Measurements from ENCODE around the gene CD8B.

- TF ChIP-seq, protein P1, sequence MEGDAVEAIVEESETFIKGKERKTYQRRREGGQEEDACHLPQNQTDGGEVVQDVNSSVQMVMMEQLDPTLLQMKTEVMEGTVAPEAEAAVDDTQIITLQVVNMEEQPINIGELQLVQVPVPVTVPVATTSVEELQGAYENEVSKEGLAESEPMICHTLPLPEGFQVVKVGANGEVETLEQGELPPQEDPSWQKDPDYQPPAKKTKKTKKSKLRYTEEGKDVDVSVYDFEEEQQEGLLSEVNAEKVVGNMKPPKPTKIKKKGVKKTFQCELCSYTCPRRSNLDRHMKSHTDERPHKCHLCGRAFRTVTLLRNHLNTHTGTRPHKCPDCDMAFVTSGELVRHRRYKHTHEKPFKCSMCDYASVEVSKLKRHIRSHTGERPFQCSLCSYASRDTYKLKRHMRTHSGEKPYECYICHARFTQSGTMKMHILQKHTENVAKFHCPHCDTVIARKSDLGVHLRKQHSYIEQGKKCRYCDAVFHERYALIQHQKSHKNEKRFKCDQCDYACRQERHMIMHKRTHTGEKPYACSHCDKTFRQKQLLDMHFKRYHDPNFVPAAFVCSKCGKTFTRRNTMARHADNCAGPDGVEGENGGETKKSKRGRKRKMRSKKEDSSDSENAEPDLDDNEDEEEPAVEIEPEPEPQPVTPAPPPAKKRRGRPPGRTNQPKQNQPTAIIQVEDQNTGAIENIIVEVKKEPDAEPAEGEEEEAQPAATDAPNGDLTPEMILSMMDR (IDR thresholded peaks at IDR 0.05), result no peak
- TF ChIP-seq POLR2A (IDR thresholded peaks at IDR 0.05), result no peak
Observed at GRCh38 chr2:86832334-86833096, 29.2 kb downstream of the CD8B start.

All from esophagus squamous epithelium (tissue), 4 donors.